ENCODE results near the gene XIRP2.

GRCh38 chr2:167103757-167104133, 215.5 kb downstream of the XIRP2 start:
- TF ChIP-seq POLR2A (IDR thresholded peaks at IDR 0.05) (no peak), CTCF (IDR thresholded peaks at IDR 0.05) (no peak), POLR2AphosphoS5 (IDR thresholded peaks at IDR 0.05) (no peak)

Data from transverse colon (tissue), 4 donors.